Neural cell (in vitro differentiated cells): ENCODE measurements around the gene PCDH17. TPM values are rescaled to one million over a fixed set of nuclear protein-coding genes. Genes with fewer than 3 reads are reported as not detected.

Experiments
- H2AFZ ChIP-seq: fragments of 200-600, 300-800 bp; sonication (generic), shearing (Covaris generic); 2 replicates; pipeline ENCODE4 v1.6.0; 2014; ENCODE audit warnings: low read depth, mild to moderate bottlenecking, antibody characterized with exemption, low read length, moderate library complexity
- H3F3A ChIP-seq: fragments of 200-600 bp; shearing (Covaris generic); 2 replicates; pipeline ENCODE4 v1.6.1; 2016; ENCODE audit warnings: mild to moderate bottlenecking, moderate library complexity, mixed read lengths, antibody characterized with exemption, low read length; ENCODE audit not compliant: insufficient read depth, poor library complexity, severe bottlenecking
- H3K27ac ChIP-seq: fragments of 200-600, 300-800 bp; sonication (generic), shearing (Covaris generic); 2 replicates; pipeline ENCODE4 v1.5.1; 2014; ENCODE audit warnings: mild to moderate bottlenecking, low read length, moderate library complexity
- H3K27me3 ChIP-seq: fragments of 300-800, 200-600 bp; sonication (generic), shearing (Covaris generic); 2 replicates; pipeline ENCODE4 v1.6.0; 2014; ENCODE audit warnings: mild to moderate bottlenecking, low read depth, low read length, moderate library complexity; ENCODE audit not compliant: insufficient read depth
- H3K36me3 ChIP-seq: fragments of 300-800, 200-600 bp; sonication (generic), shearing (Covaris generic); 2 replicates; pipeline ENCODE4 v1.5.1; 2014; ENCODE audit warnings: mild to moderate bottlenecking, antibody characterized with exemption, low read length, moderate library complexity; ENCODE audit not compliant: insufficient read depth
- H3K4me2 ChIP-seq: fragments of 300-800, 200-600 bp; sonication (generic), shearing (Covaris generic); 2 replicates; pipeline ENCODE4 v1.6.0; 2014; ENCODE audit warnings: mild to moderate bottlenecking, low read length
- H3K4me3 ChIP-seq: fragments of 300-800, 200-600 bp; sonication (generic), shearing (Covaris generic); 2 replicates; pipeline ENCODE4 v1.5.1; 2014; ENCODE audit warnings: mild to moderate bottlenecking, low read length, moderate library complexity
- H3K79me2 ChIP-seq: fragments of 200-600 bp; shearing (Covaris generic); replicated peaks from 2 replicates; pipeline ENCODE4 v1.6.0; 2014; ENCODE audit warnings: mild to moderate bottlenecking, low read length, moderate library complexity; ENCODE audit not compliant: insufficient read depth
- H3K9ac ChIP-seq: fragments of 300-800, 200-600 bp; sonication (generic), shearing (Covaris generic); 2 replicates; pipeline ENCODE4 v1.6.1; 2016; ENCODE audit warnings: mild to moderate bottlenecking, low read length, mixed read lengths
- H3K9me2 ChIP-seq: fragments of 200-600 bp; shearing (Covaris generic); 2 replicates; pipeline ENCODE4 v1.6.1; 2016; ENCODE audit warnings: mild to moderate bottlenecking, low read length, mixed read lengths; ENCODE audit not compliant: insufficient read depth
- H3K9me3 ChIP-seq: fragments of 200-600, 300-800 bp; sonication (generic), shearing (Covaris generic); 2 replicates; pipeline ENCODE4 v1.6.1; 2016; ENCODE audit warnings: mild to moderate bottlenecking, mixed run types, low read length, moderate library complexity, mixed read lengths
- H4K20me1 ChIP-seq: fragments of 200-600 bp; shearing (Covaris generic); 2 replicates; pipeline ENCODE4 v1.6.1; 2016; ENCODE audit warnings: mild to moderate bottlenecking, mixed run types; ENCODE audit not compliant: insufficient read depth
- EP300 ChIP-seq: fragments of 450-650 bp; conservative IDR thresholded peaks from 2 replicates; pipeline ENCODE4 v1.6.1; 2014; ENCODE audit warnings: antibody characterized with exemption, mild to moderate bottlenecking, moderate library complexity; ENCODE audit not compliant: poor library complexity, severe bottlenecking
- EZH2 ChIP-seq: fragments of 200-600, 300-800 bp; shearing (Covaris generic), sonication (generic); IDR thresholded peaks from 2 replicates; pipeline ENCODE4 v1.6.1; 2014; ENCODE audit warnings: antibody characterized with exemption, low read length, borderline replicate concordance, mild to moderate bottlenecking; ENCODE audit not compliant: insufficient read depth, poor library complexity, severe bottlenecking
- MXI1 ChIP-seq: fragments of 450-650 bp; conservative IDR thresholded peaks from 2 replicates; pipeline ENCODE4 v1.6.1; 2014; ENCODE audit warnings: antibody characterized with exemption, mild to moderate bottlenecking; ENCODE audit not compliant: poor library complexity, severe bottlenecking
- POLR2AphosphoS5 ChIP-seq: IDR thresholded peaks from 2 replicates; pipeline ENCODE4 v1.6.1; 2012
- RAD21 ChIP-seq: fragments of 450-650 bp; conservative IDR thresholded peaks from 2 replicates; pipeline ENCODE4 v1.6.1; 2014; ENCODE audit warnings: antibody characterized with exemption, mild to moderate bottlenecking, moderate library complexity
- SMC3 ChIP-seq: fragments of 450-650 bp; conservative IDR thresholded peaks from 2 replicates; pipeline ENCODE4 v1.6.1; 2014; ENCODE audit warnings: antibody characterized with exemption, mild to moderate bottlenecking, moderate library complexity; ENCODE audit not compliant: poor library complexity
- TAF1 ChIP-seq: IDR thresholded peaks from 2 replicates; pipeline ENCODE4 v1.6.1; 2012; ENCODE audit warnings: low read depth
- polyA plus RNA-seq: library from polyadenylated mRNA; depleted of rRNA; stranded (reverse); fragments of >200 nt; gene quantifications from 2 replicates; pipeline ENCODE4 v1.2.3, GENCODE V29; 2014
- TF ChIP-seq, protein P1 (sequence below): IDR thresholded peaks from 2 replicates; pipeline ENCODE4 v1.6.1; 2012; ENCODE audit warnings: borderline replicate concordance
- TF ChIP-seq, protein P2 (sequence below): fragments of 450-650 bp; IDR thresholded peaks from 2 replicates; pipeline ENCODE4 v1.5.1; 2014; ENCODE audit warnings: antibody characterized with exemption, mild to moderate bottlenecking, moderate library complexity; ENCODE audit not compliant: poor library complexity, severe bottlenecking

The PCDH17 gene
- polyA plus RNA-seq, 1 donor from 2014 or later: 6.5 TPM

DNA sequence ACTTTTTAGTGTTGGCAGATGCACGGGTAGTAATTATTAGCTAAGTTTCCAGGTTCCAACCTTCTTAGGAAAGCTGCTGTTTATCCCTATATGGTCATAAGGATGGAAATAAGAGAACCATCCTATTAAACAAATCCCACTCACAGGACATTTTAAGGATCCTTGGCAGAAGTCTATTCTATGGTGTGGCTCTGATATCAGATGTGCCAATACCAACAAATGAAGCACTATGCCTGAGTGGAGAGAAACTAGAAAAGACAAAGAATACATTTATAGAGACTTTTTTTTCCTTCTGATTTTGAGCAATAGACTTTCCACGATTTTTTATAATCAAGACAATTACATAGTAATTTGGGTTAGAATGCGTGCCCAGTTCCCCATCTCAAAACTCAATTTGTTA, 12.6 kb downstream of the PCDH17 start:
- no peaks in the 10 kb centered on the region for H4K20me1 ChIP-seq
- no peaks in the 10 kb centered on the region for H3K27me3 ChIP-seq
- no peak overlapping the region for H2AFZ ChIP-seq
- no peaks in the 10 kb centered on the region for H3K9me3 ChIP-seq
- H3K79me2 ChIP-seq: no peaks in the 10 kb centered on the region
- H3F3A ChIP-seq: no peaks in the 10 kb centered on the region
- H3K9ac ChIP-seq: no peak overlapping the region
- H3K4me2 ChIP-seq: no peak overlapping the region
- TF ChIP-seq EP300 (no peak), TAF1 (no peak), POLR2AphosphoS5 (no peak), RAD21 (no peak), EZH2 (no peak)
- TF ChIP-seq, protein P1, sequence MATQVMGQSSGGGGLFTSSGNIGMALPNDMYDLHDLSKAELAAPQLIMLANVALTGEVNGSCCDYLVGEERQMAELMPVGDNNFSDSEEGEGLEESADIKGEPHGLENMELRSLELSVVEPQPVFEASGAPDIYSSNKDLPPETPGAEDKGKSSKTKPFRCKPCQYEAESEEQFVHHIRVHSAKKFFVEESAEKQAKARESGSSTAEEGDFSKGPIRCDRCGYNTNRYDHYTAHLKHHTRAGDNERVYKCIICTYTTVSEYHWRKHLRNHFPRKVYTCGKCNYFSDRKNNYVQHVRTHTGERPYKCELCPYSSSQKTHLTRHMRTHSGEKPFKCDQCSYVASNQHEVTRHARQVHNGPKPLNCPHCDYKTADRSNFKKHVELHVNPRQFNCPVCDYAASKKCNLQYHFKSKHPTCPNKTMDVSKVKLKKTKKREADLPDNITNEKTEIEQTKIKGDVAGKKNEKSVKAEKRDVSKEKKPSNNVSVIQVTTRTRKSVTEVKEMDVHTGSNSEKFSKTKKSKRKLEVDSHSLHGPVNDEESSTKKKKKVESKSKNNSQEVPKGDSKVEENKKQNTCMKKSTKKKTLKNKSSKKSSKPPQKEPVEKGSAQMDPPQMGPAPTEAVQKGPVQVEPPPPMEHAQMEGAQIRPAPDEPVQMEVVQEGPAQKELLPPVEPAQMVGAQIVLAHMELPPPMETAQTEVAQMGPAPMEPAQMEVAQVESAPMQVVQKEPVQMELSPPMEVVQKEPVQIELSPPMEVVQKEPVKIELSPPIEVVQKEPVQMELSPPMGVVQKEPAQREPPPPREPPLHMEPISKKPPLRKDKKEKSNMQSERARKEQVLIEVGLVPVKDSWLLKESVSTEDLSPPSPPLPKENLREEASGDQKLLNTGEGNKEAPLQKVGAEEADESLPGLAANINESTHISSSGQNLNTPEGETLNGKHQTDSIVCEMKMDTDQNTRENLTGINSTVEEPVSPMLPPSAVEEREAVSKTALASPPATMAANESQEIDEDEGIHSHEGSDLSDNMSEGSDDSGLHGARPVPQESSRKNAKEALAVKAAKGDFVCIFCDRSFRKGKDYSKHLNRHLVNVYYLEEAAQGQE: no peak
- no peaks in the 10 kb centered on the region for H3K9me2 ChIP-seq
- H3K36me3 ChIP-seq: no peaks in the 10 kb centered on the region
- no peak overlapping the region for H3K4me3 ChIP-seq
- no peak overlapping the region for H3K27ac ChIP-seq

DNA sequence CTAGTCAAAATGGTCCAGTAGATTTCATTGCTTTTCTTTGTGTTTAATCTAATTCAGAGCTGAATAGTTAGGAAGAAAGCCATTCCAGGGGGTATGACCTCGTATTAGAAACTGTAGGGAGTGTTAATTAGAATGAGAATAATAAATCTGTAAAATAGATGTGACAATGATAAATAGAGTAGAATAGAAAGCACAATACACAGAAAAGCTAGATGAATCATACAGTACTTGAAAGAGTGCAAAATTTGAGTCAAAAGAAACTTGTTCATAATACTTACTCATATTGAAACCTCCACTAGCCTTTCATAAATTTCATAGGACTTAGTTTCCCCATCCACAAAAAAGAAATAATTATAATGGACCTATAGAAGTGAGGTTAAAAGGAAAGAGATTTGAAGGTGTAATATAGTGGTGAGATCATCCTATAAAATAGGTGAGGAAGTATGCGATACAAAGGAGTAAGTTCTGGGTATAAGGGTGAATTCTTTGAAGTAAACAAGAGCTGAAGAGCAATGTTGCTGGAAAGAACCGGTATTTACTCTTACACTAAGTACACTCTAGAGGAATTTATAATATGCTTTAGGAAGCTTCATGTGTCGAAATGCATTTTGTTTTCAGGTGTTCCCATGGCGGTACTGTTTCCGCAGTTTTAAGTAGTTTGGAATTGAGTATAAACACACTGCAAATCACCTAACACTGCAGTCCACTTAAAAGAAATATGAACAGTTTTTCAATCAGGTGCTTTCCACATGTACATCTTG, 21.9 kb downstream of the PCDH17 start:
- no peaks in the 10 kb centered on the region for H3K36me3 ChIP-seq
- H3F3A ChIP-seq: no peaks in the 10 kb centered on the region
- H2AFZ ChIP-seq: no peak overlapping the region
- H3K9ac ChIP-seq: no peak overlapping the region
- no peaks in the 10 kb centered on the region for H4K20me1 ChIP-seq
- H3K9me3 ChIP-seq: no peaks in the 10 kb centered on the region
- no peaks in the 10 kb centered on the region for H3K9me2 ChIP-seq
- no peaks in the 10 kb centered on the region for H3K27me3 ChIP-seq
- no peak overlapping the region for H3K4me3 ChIP-seq
- TF ChIP-seq, protein P1: no peak
- TF ChIP-seq EZH2: no peak
- no peak for TF ChIP-seq POLR2AphosphoS5
- no peak for TF ChIP-seq TAF1
- TF ChIP-seq MXI1: no peak
- TF ChIP-seq SMC3: no peak
- TF ChIP-seq EP300: no peak
- TF ChIP-seq, protein P2, sequence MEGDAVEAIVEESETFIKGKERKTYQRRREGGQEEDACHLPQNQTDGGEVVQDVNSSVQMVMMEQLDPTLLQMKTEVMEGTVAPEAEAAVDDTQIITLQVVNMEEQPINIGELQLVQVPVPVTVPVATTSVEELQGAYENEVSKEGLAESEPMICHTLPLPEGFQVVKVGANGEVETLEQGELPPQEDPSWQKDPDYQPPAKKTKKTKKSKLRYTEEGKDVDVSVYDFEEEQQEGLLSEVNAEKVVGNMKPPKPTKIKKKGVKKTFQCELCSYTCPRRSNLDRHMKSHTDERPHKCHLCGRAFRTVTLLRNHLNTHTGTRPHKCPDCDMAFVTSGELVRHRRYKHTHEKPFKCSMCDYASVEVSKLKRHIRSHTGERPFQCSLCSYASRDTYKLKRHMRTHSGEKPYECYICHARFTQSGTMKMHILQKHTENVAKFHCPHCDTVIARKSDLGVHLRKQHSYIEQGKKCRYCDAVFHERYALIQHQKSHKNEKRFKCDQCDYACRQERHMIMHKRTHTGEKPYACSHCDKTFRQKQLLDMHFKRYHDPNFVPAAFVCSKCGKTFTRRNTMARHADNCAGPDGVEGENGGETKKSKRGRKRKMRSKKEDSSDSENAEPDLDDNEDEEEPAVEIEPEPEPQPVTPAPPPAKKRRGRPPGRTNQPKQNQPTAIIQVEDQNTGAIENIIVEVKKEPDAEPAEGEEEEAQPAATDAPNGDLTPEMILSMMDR: no peak
- TF ChIP-seq RAD21: no peak
- H3K27ac ChIP-seq: no peak overlapping the region
- H3K79me2 ChIP-seq: no peaks in the 10 kb centered on the region
- H3K4me2 ChIP-seq: no peak overlapping the region
